NB4 (cell line): ENCODE results near the gene BRWD1.

ENCODE experiments used
- CTCF ChIP-seq: IDR thresholded peaks from one replicate; pipeline ENCODE4 v1.5.1; 2012; ENCODE audit warnings: low read depth, low read length
- MAX ChIP-seq: IDR thresholded peaks from 2 replicates; pipeline ENCODE4 v1.6.1; 2011; ENCODE audit warnings: low read depth, low read length
- MYC ChIP-seq: IDR thresholded peaks from 2 replicates; pipeline ENCODE4 v1.6.1; 2011; ENCODE audit warnings: low read depth, low read length
- POLR2A ChIP-seq: IDR thresholded peaks from 2 replicates; pipeline ENCODE4 v1.6.1; 2011; ENCODE audit warnings: mild to moderate bottlenecking; ENCODE audit not compliant: insufficient read length; ENCODE audit errors: extremely low read depth

- no peak for TF ChIP-seq CTCF
- TF ChIP-seq POLR2A = no peak
- TF ChIP-seq MAX = no peak
- TF ChIP-seq MYC = no peak
These were observed 2.3 kb downstream of the BRWD1 start for GRCh38 chr21:39311164-39311563.
